Gastroesophageal sphincter (tissue), 3 donors: ENCODE measurements around the gene SEC14L5.

Experiments
- CTCF ChIP-seq, 4 experiments: fragments of 200-600 bp in 2 of 4; fragments of 450-650 bp in 2 of 4; sonication (generic) in 1 of 4; IDR thresholded peaks; one replicate each; pipeline ENCODE4 v1.5.1; 2017 to 2019; ENCODE audit warnings: antibody characterized with exemption in 4 of 4, mild to moderate bottlenecking in 2 of 4, moderate library complexity in 2 of 4
- EP300 ChIP-seq: sonication (generic); formaldehyde crosslinking; IDR thresholded peaks from one replicate; pipeline ENCODE4 v1.6.1; 2017; ENCODE audit warnings: antibody characterized with exemption, mild to moderate bottlenecking
- POLR2A ChIP-seq, 2 donors: fragments of 450-650 bp; IDR thresholded peaks; one replicate each; pipeline ENCODE4 v1.6.1; 2017; ENCODE audit warnings: antibody characterized with exemption in 2 of 2, mild to moderate bottlenecking in 2 of 2, moderate library complexity in 1 of 2
- POLR2AphosphoS5 ChIP-seq: sonication (generic); formaldehyde crosslinking; IDR thresholded peaks from one replicate; pipeline ENCODE4 v1.6.1; 2017; ENCODE audit warnings: antibody characterized with exemption

DNA sequence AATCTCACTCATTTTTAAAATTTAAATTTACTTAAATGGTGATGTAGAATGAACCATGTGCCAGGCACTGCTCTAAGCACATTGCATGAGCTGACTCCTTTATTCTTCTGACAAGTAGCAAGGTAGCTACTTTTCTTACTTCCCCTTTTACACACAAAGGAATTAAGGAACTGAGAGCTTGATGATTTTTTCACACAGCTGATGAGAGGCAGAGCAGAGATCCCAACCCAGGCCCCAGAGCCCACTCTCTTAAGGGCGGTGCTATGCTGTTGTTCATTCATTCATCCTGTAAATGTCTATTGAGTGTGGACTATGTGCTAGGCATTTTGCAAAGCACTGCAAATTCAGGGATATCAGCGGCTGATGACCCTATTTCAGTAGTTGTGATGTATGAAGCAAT lies 17.9 kb downstream of the SEC14L5 start:
- TF ChIP-seq POLR2AphosphoS5 (no peak), CTCF (IDR thresholded peaks at IDR 0.05) (no peak), POLR2A (IDR thresholded peaks at IDR 0.05) (no peak), EP300 (no peak)
